IMR-90 (cell line): ENCODE results near the gene C6. TPM values are rescaled to one million over a fixed set of nuclear protein-coding genes. Genes with fewer than 3 reads are reported as not detected.
A peak's percentile ranks its signal among the peaks of the same experiment; 100 is the strongest.

Source experiments
- ATAC-seq: fragments of 200-7000 bp; cut with Tn5 transposase; 2 replicates; pipeline ENCODE4 v1.9.1; 2020; ENCODE audit warnings: low read depth, mild to moderate bottlenecking, moderate library complexity
- BruUV-seq: library from RNA; stranded (reverse); fragments of 400-500 nt; replicated peaks from 2 replicates; lab custom pipeline; 2021; lab: Mats Ljungman, UMichigan
- CTCF ChIA-PET: fragments of 300-600 bp; formaldehyde crosslinking; extraction: SDS; loops from one replicate; lab custom pipeline; 2021; ENCODE audit warnings: antibody characterized with exemption; lab: Yijun Ruan, JAX
- POLR2A ChIA-PET: fragments of 300-600 bp; sonication (Branson Sonifier 250); formaldehyde crosslinking; loops from one replicate; lab custom pipeline; 2022; ENCODE audit warnings: antibody characterized with exemption; ENCODE audit not compliant: unreplicated experiment; lab: Charles Lee
- DNase-seq: peaks from one replicate; pipeline ENCODE4 v3.0.0; 2013
- H2AFZ ChIP-seq: replicated peaks from 2 replicates; pipeline ENCODE3; 2013; ENCODE audit warnings: low read length, mild to moderate bottlenecking; ENCODE audit not compliant: poor library complexity
- H2AK5ac ChIP-seq: 2 replicates; pipeline ENCODE4 v1.6.1; 2013; ENCODE audit warnings: low read depth, low read length, inconsistent platforms
- H2AK9ac ChIP-seq: replicated peaks from 2 replicates; pipeline ENCODE3; 2013; ENCODE audit warnings: mild to moderate bottlenecking, low read depth, low read length, moderate library complexity; ENCODE audit not compliant: poor library complexity
- H2BK120ac ChIP-seq: 2 replicates; pipeline ENCODE4 v1.6.1; 2013; ENCODE audit warnings: low read depth, low read length, inconsistent platforms
- H2BK15ac ChIP-seq: 3 replicates; pipeline ENCODE4 v1.6.1; 2013; ENCODE audit warnings: low read depth, low read length, inconsistent platforms
- H2BK20ac ChIP-seq: 2 replicates; pipeline ENCODE4 v1.6.1; 2013; ENCODE audit warnings: low read depth, mild to moderate bottlenecking, inconsistent platforms, low read length, moderate library complexity
- H2BK5ac ChIP-seq: 2 replicates; pipeline ENCODE4 v1.6.1; 2013; ENCODE audit warnings: mild to moderate bottlenecking, low read depth, low read length, inconsistent platforms; ENCODE audit not compliant: poor library complexity, severe bottlenecking
- H3K14ac ChIP-seq: replicated peaks from 2 replicates; pipeline ENCODE4 v1.6.1; 2013; ENCODE audit warnings: low read depth, low read length, inconsistent platforms
- H3K18ac ChIP-seq: 2 replicates; pipeline ENCODE4 v1.6.1; 2013; ENCODE audit warnings: low read depth, low read length, control low read depth
- H3K23ac ChIP-seq: 2 replicates; pipeline ENCODE4 v1.6.1; 2013; ENCODE audit warnings: low read depth, low read length, inconsistent platforms
- H3K27ac ChIP-seq: 2 replicates; pipeline ENCODE4 v1.5.1; 2013; ENCODE audit warnings: mild to moderate bottlenecking, control low read depth, low read length; ENCODE audit not compliant: insufficient read depth
- H3K27me3 ChIP-seq: 2 replicates; pipeline ENCODE4 v1.6.1; 2013; ENCODE audit warnings: low read length; ENCODE audit not compliant: control insufficient read depth, insufficient read depth
- H3K36me3 ChIP-seq: 2 replicates; pipeline ENCODE4 v1.6.1; 2013; ENCODE audit warnings: low read length, mixed read lengths; ENCODE audit not compliant: control insufficient read depth, insufficient read depth
- H3K4ac ChIP-seq: 2 replicates; pipeline ENCODE4 v1.6.1; 2013; ENCODE audit warnings: low read depth, low read length, inconsistent platforms
- H3K4me1 ChIP-seq: 2 replicates; pipeline ENCODE4 v1.6.1; 2013; ENCODE audit warnings: low read length, mixed read lengths; ENCODE audit not compliant: control insufficient read depth, insufficient read depth
- H3K4me2 ChIP-seq: 2 replicates; pipeline ENCODE4 v1.6.1; 2013; ENCODE audit warnings: low read depth, mild to moderate bottlenecking, control low read depth, low read length, moderate library complexity
- H3K4me3 ChIP-seq: 2 replicates; pipeline ENCODE4 v1.5.1; 2013; ENCODE audit warnings: low read depth, mild to moderate bottlenecking, control low read depth, low read length, moderate library complexity; ENCODE audit not compliant: insufficient read depth
- H3K56ac ChIP-seq: 2 replicates; pipeline ENCODE4 v1.6.1; 2013; ENCODE audit warnings: low read length, inconsistent platforms; ENCODE audit not compliant: insufficient read depth; ENCODE audit errors: extremely low read depth
- H3K79me1 ChIP-seq, 2 experiments: 2 replicates each; pipeline ENCODE4 v1.6.1; 2013; ENCODE audit warnings: low read length in 2 of 2, inconsistent platforms in 1 of 2, low read depth in 1 of 2
- H3K9ac ChIP-seq: 2 replicates; pipeline ENCODE4 v1.6.1; 2013; ENCODE audit warnings: low read depth, low read length, control low read depth
- H3K9me1 ChIP-seq: 2 replicates; pipeline ENCODE4 v1.6.1; 2013; ENCODE audit warnings: low read length, inconsistent platforms; ENCODE audit not compliant: insufficient read depth
- H3K9me3 ChIP-seq: 2 replicates; pipeline ENCODE4 v1.6.1; 2013; ENCODE audit warnings: low read length; ENCODE audit not compliant: control insufficient read depth, insufficient read depth
- H4K20me1 ChIP-seq: 2 replicates; pipeline ENCODE4 v1.6.1; 2013; ENCODE audit warnings: low read length, inconsistent platforms; ENCODE audit not compliant: insufficient read depth
- H4K5ac ChIP-seq: 2 replicates; pipeline ENCODE4 v1.6.1; 2013; ENCODE audit warnings: mild to moderate bottlenecking, low read depth, low read length, control low read depth
- H4K8ac ChIP-seq, 2 experiments: 2 replicates each; pipeline ENCODE4 v1.6.1; 2013; ENCODE audit warnings: low read depth in 2 of 2, low read length in 2 of 2, control low read depth in 1 of 2, inconsistent platforms in 1 of 2
- H4K91ac ChIP-seq: 2 replicates; pipeline ENCODE4 v1.6.1; 2013; ENCODE audit warnings: low read depth, low read length, inconsistent platforms; ENCODE audit not compliant: insufficient read depth
- BHLHE40 ChIP-seq: fragments of 150-350 bp; IDR thresholded peaks from 2 replicates; pipeline ENCODE4 v1.6.1; 2016; ENCODE audit warnings: mild to moderate bottlenecking, low read depth, low read length
- CEBPB ChIP-seq: IDR thresholded peaks from 2 replicates; pipeline ENCODE4 v1.6.1; 2012; ENCODE audit warnings: low read depth, low read length, improper control_type of control experiment
- CHD1 ChIP-seq: IDR thresholded peaks from 2 replicates; pipeline ENCODE4 v1.6.1; 2012; ENCODE audit warnings: low read depth, low read length, improper control_type of control experiment
- FOS ChIP-seq: fragments of 150-350 bp; IDR thresholded peaks from 2 replicates; pipeline ENCODE4 v1.6.1; 2016; ENCODE audit warnings: low read depth, low read length
- MAFK ChIP-seq: IDR thresholded peaks from 2 replicates; pipeline ENCODE4 v1.6.1; 2012; ENCODE audit warnings: low read depth, low read length, improper control_type of control experiment
- MAZ ChIP-seq: IDR thresholded peaks from 2 replicates; pipeline ENCODE4 v1.6.1; 2012; ENCODE audit warnings: low read depth, mild to moderate bottlenecking, low read length, improper control_type of control experiment, moderate library complexity, borderline replicate concordance
- MXI1 ChIP-seq: IDR thresholded peaks from 2 replicates; pipeline ENCODE4 v1.6.1; 2012; ENCODE audit warnings: low read depth, mild to moderate bottlenecking, low read length, moderate library complexity, borderline replicate concordance
- NFE2L2 ChIP-seq: fragments of 150-350 bp; IDR thresholded peaks from 2 replicates; pipeline ENCODE4 v1.6.1; 2016; ENCODE audit warnings: low read depth, mild to moderate bottlenecking, low read length
- POLR2A ChIP-seq: IDR thresholded peaks from 2 replicates; pipeline ENCODE4 v1.6.1; 2012; ENCODE audit warnings: mild to moderate bottlenecking, low read depth, low read length
- RAD21 ChIP-seq: IDR thresholded peaks from 2 replicates; pipeline ENCODE4 v1.6.1; 2012; ENCODE audit warnings: low read length, improper control_type of control experiment
- RCOR1 ChIP-seq: IDR thresholded peaks from 2 replicates; pipeline ENCODE4 v1.6.1; 2012; ENCODE audit warnings: mild to moderate bottlenecking, low read length, improper control_type of control experiment; ENCODE audit not compliant: insufficient replicate concordance
- RFX5 ChIP-seq: IDR thresholded peaks from 2 replicates; pipeline ENCODE4 v1.8.0; 2012; ENCODE audit warnings: low read depth, mild to moderate bottlenecking, low read length, moderate library complexity
- SMC3 ChIP-seq: fragments of 150-350 bp; IDR thresholded peaks from 2 replicates; pipeline ENCODE4 v1.6.1; 2016; ENCODE audit warnings: low read depth, mild to moderate bottlenecking, antibody characterized with exemption, low read length, moderate library complexity
- WGBS, 2 experiments: methylation state at CpG; one replicate each; pipeline versions ENCODE4 v1.1.5 to v1.1.7; 2013; ENCODE audit warnings: missing lambda C conversion rate in 2 of 2; ENCODE audit not compliant: insufficient read length in 1 of 2; ENCODE audit errors: extremely low coverage in 2 of 2; 5-methylcytosine and 5-hydroxymethylcytosine counted together
- dilution Hi-C: fragments of 300-500 bp; cut with HindIII; formaldehyde crosslinking; loops from one replicate; pipeline ENCODE4 v1.14.3; 2018; ENCODE audit warnings: low sequenced_read_pairs; ENCODE audit not compliant: unreplicated experiment
- in situ Hi-C: fragments of 300-500 bp; cut with MboI; formaldehyde crosslinking; loops from 3 replicates; pipeline ENCODE4 v1.14.3; 2019; ENCODE audit warnings: low sequenced_read_pairs, inconsistent platforms, mixed read lengths
- intact Hi-C: fragments of 100-400 bp; cut with micrococcal nuclease; formaldehyde crosslinking; loops from 2 replicates; pipeline ENCODE4 v1.10.0; 2022
- polyA plus RNA-seq, 3 experiments: library from polyadenylated mRNA; depleted of rRNA; stranded (reverse); fragments of >200 nt; gene quantifications; 2 replicates each; pipeline ENCODE4 v1.2.3, GENCODE V29; 2012; ENCODE audit warnings: low replicate concordance in 1 of 3
- total RNA-seq: library from RNA; depleted of rRNA; stranded (reverse); fragments of >200 nt; gene quantifications from 2 replicates; pipeline ENCODE4 v1.2.3, GENCODE V29; 2012
- TF ChIP-seq, protein P1 (sequence below): fragments of 150-350 bp; IDR thresholded peaks from 2 replicates; pipeline ENCODE4 v1.6.1; 2016; ENCODE audit warnings: low read depth, mild to moderate bottlenecking, low read length, moderate library complexity, borderline replicate concordance
- TF ChIP-seq, protein P2 (sequence below): conservative IDR thresholded peaks from 2 replicates; pipeline ENCODE4 v1.5.1; 2012; ENCODE audit warnings: mild to moderate bottlenecking, low read depth, low read length, improper control_type of control experiment
- TF ChIP-seq, protein P3 (sequence below): fragments of 150-350 bp; IDR thresholded peaks from 2 replicates; pipeline ENCODE4 v1.6.1; 2017; ENCODE audit warnings: mild to moderate bottlenecking, antibody characterized with exemption, low read length, low read depth

C6 gene
- total and polyA plus RNA-seq, 2 of the 4 experiments (the other 2 are of a cell fraction), result 0.05 to 0.18 TPM

DNA sequence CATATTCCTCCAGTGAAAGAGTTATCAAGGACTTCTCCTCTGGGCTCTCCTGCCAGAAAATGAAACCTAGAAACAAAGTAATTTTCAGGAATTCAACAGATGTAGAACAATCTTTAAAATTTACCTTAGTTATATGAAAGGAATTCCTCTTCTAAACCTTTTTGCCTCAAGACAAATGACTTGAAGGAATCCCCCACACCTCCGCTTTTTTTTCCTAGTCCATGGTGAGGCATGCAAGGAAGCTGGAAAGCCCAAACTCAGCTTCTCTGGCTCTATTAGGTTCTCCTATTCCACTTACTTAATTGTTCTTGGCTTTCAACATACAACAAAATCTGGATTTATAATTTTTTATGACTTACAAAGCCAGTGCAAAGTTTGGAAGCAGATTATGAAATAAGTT is 27.2 kb downstream of the C6 start:
- no peak overlapping the region for H2AK9ac ChIP-seq
- ATAC-seq (no peak), DNase-seq (peak; percentile 7)
- peak overlapping the region; percentile 98; the same call in 1 of the 2 replicates for H4K5ac ChIP-seq
- no peaks in the 10 kb centered on the region for H3K27me3 ChIP-seq
- no peaks in the 10 kb centered on the region for H3K9me1 ChIP-seq
- H3K9ac ChIP-seq, result no peak overlapping the region
- no peak overlapping the region for H3K23ac ChIP-seq
- H2BK5ac ChIP-seq, result peak overlapping the region; percentile 15
- peaks cover 10% of the 10 kb centered on the region; the same call in 1 of the 2 replicates for H3K4me1 ChIP-seq
- no peak overlapping the region for H2BK120ac ChIP-seq
- CTCF ChIA-PET, result no interaction called here
- H4K8ac ChIP-seq, result 0 out of 4 replicates have a peak overlapping the region, but pooled peaks of 1 of the 2 experiments have one; percentile 35
- H3K4ac ChIP-seq, result no peak overlapping the region
- H4K91ac ChIP-seq, result no peak overlapping the region
- H3K56ac ChIP-seq, result no peak overlapping the region
- no peak overlapping the region; the same call in 1 of the 2 replicates for H3K4me2 ChIP-seq
- no peak overlapping the region for H3K14ac ChIP-seq
- in situ Hi-C loops (no loop called here), dilution Hi-C loops (no loop called here), intact Hi-C loops (no loop called here)
- no peaks in the 10 kb centered on the region for H3K36me3 ChIP-seq
- no peak overlapping the region; the same call in 2 of the 3 replicates for H2BK15ac ChIP-seq
- POLR2A ChIA-PET, result no interaction called here
- no peak overlapping the region for H3K27ac ChIP-seq
- H2AFZ ChIP-seq, result no peak overlapping the region
- H3K9me3 ChIP-seq, result no peaks in the 10 kb centered on the region
- TF ChIP-seq CEBPB (no peak), RAD21 (no peak), MAFK (no peak), NFE2L2 (no peak), CHD1 (no peak), RCOR1 (no peak), MXI1 (no peak), POLR2A (no peak), FOS (no peak), RFX5 (no peak), SMC3 (no peak), MAZ (no peak), BHLHE40 (no peak)
- TF ChIP-seq, protein P1, sequence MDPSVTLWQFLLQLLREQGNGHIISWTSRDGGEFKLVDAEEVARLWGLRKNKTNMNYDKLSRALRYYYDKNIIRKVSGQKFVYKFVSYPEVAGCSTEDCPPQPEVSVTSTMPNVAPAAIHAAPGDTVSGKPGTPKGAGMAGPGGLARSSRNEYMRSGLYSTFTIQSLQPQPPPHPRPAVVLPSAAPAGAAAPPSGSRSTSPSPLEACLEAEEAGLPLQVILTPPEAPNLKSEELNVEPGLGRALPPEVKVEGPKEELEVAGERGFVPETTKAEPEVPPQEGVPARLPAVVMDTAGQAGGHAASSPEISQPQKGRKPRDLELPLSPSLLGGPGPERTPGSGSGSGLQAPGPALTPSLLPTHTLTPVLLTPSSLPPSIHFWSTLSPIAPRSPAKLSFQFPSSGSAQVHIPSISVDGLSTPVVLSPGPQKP, result no peak
- TF ChIP-seq, protein P2, sequence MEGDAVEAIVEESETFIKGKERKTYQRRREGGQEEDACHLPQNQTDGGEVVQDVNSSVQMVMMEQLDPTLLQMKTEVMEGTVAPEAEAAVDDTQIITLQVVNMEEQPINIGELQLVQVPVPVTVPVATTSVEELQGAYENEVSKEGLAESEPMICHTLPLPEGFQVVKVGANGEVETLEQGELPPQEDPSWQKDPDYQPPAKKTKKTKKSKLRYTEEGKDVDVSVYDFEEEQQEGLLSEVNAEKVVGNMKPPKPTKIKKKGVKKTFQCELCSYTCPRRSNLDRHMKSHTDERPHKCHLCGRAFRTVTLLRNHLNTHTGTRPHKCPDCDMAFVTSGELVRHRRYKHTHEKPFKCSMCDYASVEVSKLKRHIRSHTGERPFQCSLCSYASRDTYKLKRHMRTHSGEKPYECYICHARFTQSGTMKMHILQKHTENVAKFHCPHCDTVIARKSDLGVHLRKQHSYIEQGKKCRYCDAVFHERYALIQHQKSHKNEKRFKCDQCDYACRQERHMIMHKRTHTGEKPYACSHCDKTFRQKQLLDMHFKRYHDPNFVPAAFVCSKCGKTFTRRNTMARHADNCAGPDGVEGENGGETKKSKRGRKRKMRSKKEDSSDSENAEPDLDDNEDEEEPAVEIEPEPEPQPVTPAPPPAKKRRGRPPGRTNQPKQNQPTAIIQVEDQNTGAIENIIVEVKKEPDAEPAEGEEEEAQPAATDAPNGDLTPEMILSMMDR, result no peak
- TF ChIP-seq, protein P3, sequence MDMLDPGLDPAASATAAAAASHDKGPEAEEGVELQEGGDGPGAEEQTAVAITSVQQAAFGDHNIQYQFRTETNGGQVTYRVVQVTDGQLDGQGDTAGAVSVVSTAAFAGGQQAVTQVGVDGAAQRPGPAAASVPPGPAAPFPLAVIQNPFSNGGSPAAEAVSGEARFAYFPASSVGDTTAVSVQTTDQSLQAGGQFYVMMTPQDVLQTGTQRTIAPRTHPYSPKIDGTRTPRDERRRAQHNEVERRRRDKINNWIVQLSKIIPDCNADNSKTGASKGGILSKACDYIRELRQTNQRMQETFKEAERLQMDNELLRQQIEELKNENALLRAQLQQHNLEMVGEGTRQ, result no peak
- H3K4me3 ChIP-seq, result no peak overlapping the region
- H3K79me1 ChIP-seq, result no peaks in the 10 kb centered on the region
- no peaks in the 10 kb centered on the region for H4K20me1 ChIP-seq
- no TSS peak for BruUV-seq
- 0 out of 2 replicates have a peak overlapping the region, but pooled peaks have one; percentile 9 for H2BK20ac ChIP-seq
- H2AK5ac ChIP-seq, result no peak overlapping the region
- H3K18ac ChIP-seq, result peak overlapping the region; percentile 87; the same call in 1 of the 2 replicates
- no CpG with 5 or more reads among the region's 1 CpG for WGBS, 2 experiments
